Endothelial cell (in vitro differentiated cells): Measurements from ENCODE around the gene MDFIC. TPM values are rescaled to one million over a fixed set of nuclear protein-coding genes. Genes with fewer than 3 reads are reported as not detected.

Source experiments
- DNase-seq: peaks from one replicate; pipeline ENCODE4 v3.0.0; 2021; ENCODE audit warnings: low spot score
- H3K27ac Mint-ChIP-seq: one replicate; pipeline ENCODE4 v1.8.0; 2021; ENCODE audit warnings: mixed read lengths, inconsistent platforms; ENCODE audit not compliant: unreplicated experiment
- H3K27me3 Mint-ChIP-seq: one replicate; pipeline ENCODE4 v1.8.0; 2021; ENCODE audit warnings: mild to moderate bottlenecking, moderate library complexity, mixed read lengths, inconsistent platforms; ENCODE audit not compliant: unreplicated experiment
- H3K36me3 Mint-ChIP-seq: one replicate; pipeline ENCODE4 v1.8.0; 2021; ENCODE audit warnings: mild to moderate bottlenecking, low read depth, mixed read lengths, inconsistent platforms; ENCODE audit not compliant: unreplicated experiment
- H3K4me1 Mint-ChIP-seq: one replicate; pipeline ENCODE4 v1.8.0; 2021; ENCODE audit warnings: mild to moderate bottlenecking, mixed read lengths, inconsistent platforms; ENCODE audit not compliant: unreplicated experiment
- H3K4me3 Mint-ChIP-seq: one replicate; pipeline ENCODE4 v1.8.0; 2021; ENCODE audit warnings: mild to moderate bottlenecking, mixed read lengths, inconsistent platforms; ENCODE audit not compliant: unreplicated experiment
- H3K9me3 Mint-ChIP-seq: one replicate; pipeline ENCODE4 v1.8.0; 2021; ENCODE audit warnings: mixed read lengths, inconsistent platforms; ENCODE audit not compliant: unreplicated experiment
- total RNA-seq: library from RNA; stranded (reverse); fragmentation: NEBNext Ultra II Directional; extraction: Animal tissue kit (Norgen Biotek cat#: 25700); gene quantifications from one replicate; pipeline ENCODE4 v1.2.1, GENCODE V29; 2021; ENCODE audit not compliant: unreplicated experiment
- TF ChIP-seq, protein P1 (sequence below): fragments of 200-600 bp; sonication (generic); IDR thresholded peaks from one replicate; pipeline ENCODE4 v1.5.0; 2021; ENCODE audit warnings: antibody characterized with exemption; ENCODE audit not compliant: unreplicated experiment

The MDFIC gene
- total RNA-seq, 1 donor from 2014 or later = 22.3 TPM

DNA sequence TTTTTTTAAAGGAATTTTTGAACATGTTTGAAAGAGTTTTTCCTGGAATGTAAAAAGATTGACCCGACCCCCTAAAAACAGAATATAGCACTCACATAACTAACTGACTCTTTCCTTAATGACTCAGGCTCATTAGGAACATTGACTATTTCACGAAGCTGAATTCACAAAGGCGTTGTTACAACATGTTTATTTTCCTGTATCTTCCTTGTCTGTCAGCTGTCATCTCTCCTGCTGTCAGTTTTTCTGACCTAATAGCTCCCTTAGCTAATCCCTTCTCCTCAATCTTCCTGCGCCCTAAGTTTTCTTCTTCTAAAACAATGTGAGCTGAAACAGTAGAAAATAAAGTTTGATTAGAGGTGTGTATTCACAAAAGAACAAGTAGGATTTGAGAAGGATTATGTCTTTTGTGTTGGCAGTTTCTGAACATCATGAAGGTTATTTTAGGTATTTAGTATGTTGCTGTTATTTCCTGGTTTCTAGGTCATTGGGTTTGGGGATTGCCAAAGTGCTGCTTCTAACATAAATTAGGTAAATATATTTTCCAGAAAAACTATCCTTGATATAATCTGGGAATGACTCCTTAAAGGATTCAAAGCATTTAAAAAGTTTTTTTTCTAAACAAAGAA is 4.6 kb upstream of the MDFIC start:
- no peaks in the 10 kb centered on the region for H3K9me3 Mint-ChIP-seq
- TF ChIP-seq, protein P1, sequence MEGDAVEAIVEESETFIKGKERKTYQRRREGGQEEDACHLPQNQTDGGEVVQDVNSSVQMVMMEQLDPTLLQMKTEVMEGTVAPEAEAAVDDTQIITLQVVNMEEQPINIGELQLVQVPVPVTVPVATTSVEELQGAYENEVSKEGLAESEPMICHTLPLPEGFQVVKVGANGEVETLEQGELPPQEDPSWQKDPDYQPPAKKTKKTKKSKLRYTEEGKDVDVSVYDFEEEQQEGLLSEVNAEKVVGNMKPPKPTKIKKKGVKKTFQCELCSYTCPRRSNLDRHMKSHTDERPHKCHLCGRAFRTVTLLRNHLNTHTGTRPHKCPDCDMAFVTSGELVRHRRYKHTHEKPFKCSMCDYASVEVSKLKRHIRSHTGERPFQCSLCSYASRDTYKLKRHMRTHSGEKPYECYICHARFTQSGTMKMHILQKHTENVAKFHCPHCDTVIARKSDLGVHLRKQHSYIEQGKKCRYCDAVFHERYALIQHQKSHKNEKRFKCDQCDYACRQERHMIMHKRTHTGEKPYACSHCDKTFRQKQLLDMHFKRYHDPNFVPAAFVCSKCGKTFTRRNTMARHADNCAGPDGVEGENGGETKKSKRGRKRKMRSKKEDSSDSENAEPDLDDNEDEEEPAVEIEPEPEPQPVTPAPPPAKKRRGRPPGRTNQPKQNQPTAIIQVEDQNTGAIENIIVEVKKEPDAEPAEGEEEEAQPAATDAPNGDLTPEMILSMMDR = no peak
- peaks cover 4% of the 10 kb centered on the region for H3K4me1 Mint-ChIP-seq
- no peak overlapping the region for H3K4me3 Mint-ChIP-seq
- DNase-seq = no peak
- peaks cover 3% of the 10 kb centered on the region for H3K36me3 Mint-ChIP-seq
- H3K27me3 Mint-ChIP-seq = no peaks in the 10 kb centered on the region
- no peak overlapping the region for H3K27ac Mint-ChIP-seq

DNA sequence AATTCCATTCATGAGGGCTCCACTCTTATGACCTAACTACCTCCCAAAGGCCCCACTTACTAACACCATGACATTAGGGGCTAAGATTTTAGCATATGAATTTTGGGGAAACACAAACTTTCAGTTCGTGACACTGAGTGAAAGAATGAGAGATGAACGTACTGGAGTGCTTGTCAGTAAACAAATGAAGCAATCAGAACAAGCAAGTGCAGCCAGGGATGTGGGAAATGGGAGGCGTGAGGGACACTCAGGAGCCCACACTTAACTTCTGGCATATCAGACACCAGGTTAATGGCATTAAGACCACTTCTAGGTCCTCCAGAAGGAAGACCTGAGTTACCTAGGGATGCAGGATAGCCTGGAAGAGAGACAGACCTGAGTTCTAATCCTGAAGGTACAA is 2.3 kb upstream of the MDFIC start:
- H3K4me3 Mint-ChIP-seq = no peak overlapping the region
- peaks cover 2% of the 10 kb centered on the region for H3K27me3 Mint-ChIP-seq
- H3K27ac Mint-ChIP-seq = no peak overlapping the region
- no peak for DNase-seq
- TF ChIP-seq, protein P1 = no peak
- peaks cover 8% of the 10 kb centered on the region for H3K4me1 Mint-ChIP-seq
- H3K36me3 Mint-ChIP-seq = peaks cover 3% of the 10 kb centered on the region
- H3K9me3 Mint-ChIP-seq = no peaks in the 10 kb centered on the region

DNA sequence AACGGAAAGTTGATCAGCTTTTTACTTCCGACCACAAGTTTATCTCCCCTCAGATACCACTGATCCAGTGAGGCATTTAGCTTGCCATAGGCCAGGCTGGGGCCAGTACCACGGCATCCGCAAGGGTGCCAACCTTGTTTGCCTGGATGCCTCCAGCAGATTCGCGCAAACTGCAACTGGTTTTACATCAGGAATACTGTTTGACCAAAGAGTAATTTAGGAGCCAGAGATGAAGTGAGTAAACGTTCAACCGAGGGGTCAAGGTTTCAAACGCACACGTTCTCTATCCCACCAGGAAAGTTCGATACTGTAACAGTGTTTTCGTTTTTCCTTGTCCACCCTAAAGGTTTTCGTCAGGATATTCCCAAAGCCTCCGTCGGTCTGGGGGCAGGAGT is 266 bp upstream of the MDFIC start:
- DNase-seq = peak; percentile 9
- H3K27me3 Mint-ChIP-seq = peaks cover 2% of the 10 kb centered on the region
- H3K4me3 Mint-ChIP-seq = peak overlapping the region; percentile 84
- peaks cover 8% of the 10 kb centered on the region for H3K4me1 Mint-ChIP-seq
- H3K9me3 Mint-ChIP-seq = no peaks in the 10 kb centered on the region
- peak overlapping the region; percentile 17 for H3K27ac Mint-ChIP-seq
- TF ChIP-seq, protein P1 = no peak
- peaks cover 3% of the 10 kb centered on the region for H3K36me3 Mint-ChIP-seq

DNA sequence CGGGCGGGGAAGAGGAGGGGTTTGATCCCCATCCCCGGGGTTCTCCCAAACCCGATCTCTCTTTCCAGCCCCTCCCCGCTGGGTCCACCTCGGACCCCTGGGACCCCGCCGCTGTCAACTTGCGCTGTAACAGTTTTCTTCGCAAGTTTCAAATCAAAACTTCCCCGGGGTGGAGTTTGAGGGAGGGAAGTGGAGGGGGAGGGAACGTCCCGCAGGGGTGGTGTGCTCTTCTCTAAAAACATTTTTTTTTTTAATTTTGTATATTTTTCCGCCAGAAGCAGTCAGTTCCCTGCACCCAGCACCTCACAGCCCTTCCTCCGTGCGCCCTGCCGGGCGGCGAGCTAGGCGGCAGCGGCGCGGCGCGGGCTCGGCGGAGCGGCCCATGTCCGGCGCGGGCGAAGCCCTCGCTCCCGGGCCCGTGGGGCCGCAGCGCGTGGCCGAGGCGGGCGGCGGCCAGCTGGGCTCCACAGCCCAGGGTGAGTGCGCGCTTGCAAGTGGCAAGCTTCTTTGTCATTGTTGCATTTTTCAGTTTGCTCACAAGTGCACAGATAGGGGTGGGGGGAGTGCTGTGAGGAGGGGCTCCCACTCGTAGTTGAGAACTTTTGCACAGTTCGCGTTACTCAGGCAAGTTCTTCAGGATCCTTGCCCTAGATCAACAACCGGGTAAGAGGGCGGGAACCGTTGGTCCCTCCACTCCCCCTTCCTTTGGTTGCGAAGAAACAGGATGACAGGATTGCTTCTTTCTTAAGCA is 933 bp downstream of the MDFIC start:
- peaks cover 10% of the 10 kb centered on the region for H3K4me1 Mint-ChIP-seq
- TF ChIP-seq, protein P1 = no peak
- H3K4me3 Mint-ChIP-seq = peak overlapping the region; percentile 95
- peaks cover 2% of the 10 kb centered on the region for H3K27me3 Mint-ChIP-seq
- H3K27ac Mint-ChIP-seq = peak overlapping the region; percentile 94
- peak; percentile 54 for DNase-seq
- H3K36me3 Mint-ChIP-seq = peaks cover 3% of the 10 kb centered on the region
- no peaks in the 10 kb centered on the region for H3K9me3 Mint-ChIP-seq

DNA sequence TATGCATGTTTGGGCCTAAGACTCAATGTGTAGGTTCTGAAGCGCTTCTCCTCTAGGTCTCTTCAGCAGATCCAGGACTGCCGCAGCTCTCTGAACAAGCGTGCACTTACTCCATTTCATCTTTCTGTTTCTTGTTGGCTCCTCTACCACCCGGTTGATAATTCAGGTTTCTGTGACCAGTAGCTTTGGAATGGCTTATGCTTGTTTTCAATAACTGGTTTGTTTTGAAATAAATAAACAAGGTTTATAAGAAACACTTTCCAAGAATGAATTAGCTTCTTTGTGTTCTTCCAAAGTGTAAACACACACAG is 1.5 kb downstream of the MDFIC start:
- DNase-seq = no peak
- Mint-ChIP-seq H3K36me3 (peaks cover 3% of the 10 kb centered on the region), H3K9me3 (no peaks in the 10 kb centered on the region), H3K27ac (peak overlapping the region; percentile 94), H3K4me3 (peak overlapping the region; percentile 92), H3K4me1 (peaks cover 10% of the 10 kb centered on the region), H3K27me3 (peaks cover 2% of the 10 kb centered on the region)
- TF ChIP-seq, protein P1 = no peak
